SK-N-DZ (cell line): ENCODE data around the gene ACSM5.
"Not testable (repeated sequence)": the region's sequence is repeated elsewhere in the genome, so short reads cannot be mapped to it uniquely, and the experiment has no call there.

ENCODE experiments used
- DNase-seq: peaks from one replicate; pipeline ENCODE4 v3.0.0-alpha.2; 2015; ENCODE audit warnings: low spot score

The ACSM5 gene

DNA sequence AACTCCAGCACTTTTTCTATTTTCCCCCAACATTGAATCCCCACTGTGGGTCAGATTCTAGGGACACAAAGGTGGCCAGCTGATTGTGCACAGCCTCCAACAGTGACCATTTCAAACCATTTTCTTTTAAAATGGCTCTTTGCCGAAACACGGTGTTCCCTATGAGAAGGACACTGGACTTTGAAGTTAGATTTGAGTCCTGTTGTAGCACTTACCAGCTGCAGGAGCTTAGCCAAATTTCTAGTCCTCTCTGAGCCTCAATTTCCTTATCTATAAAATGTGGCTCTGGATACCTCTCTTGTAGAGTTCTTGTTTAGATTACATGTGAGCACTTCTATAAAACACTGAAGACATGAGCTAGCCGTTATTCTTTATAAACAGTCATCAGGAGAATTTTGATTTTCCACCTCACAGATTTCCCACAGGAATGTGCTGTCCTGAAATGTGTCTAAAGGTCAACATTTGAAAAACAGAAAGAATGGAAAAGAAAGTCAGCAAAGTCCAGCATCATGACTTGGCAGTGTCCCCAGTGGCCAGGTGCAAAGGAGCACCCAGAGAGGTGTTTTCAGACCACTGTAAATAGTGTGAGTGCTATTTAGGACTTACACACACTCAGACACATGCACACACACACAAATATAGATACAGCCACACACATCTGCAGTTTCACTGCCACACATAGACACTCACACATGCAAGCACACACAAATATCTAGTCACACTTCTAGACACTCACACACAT lies 37.5 kb downstream of the ACSM5 start:
- DNase-seq, result not testable (repeated sequence)

DNA sequence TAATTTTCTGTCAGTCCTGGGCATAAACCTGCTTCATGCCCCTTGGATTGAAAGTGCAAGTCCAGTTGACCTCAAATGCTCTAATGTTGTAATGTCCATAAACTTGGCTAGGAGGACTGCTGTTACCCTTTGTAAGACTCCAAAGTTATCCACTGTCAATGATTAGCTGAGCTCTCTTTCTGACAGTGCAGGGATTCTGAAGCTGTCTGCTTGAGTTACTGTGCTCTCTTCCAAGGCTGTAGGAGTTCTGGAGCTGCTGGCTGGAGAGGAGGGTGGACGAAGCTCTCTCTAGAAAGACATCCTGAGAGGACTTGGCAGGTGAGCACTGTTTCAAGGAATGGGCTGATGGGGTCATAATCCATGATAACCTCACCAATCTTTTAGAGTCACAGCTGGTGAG lies 42.0 kb downstream of the ACSM5 start, which contains the start of gene ACSM2A:
ACSM2A (plus strand) TSS at position 158 of the 400 bp plus-strand sequence. CDS start 8,594 bp downstream, outside the sequence.
- DNase-seq, result not testable (repeated sequence)

DNA sequence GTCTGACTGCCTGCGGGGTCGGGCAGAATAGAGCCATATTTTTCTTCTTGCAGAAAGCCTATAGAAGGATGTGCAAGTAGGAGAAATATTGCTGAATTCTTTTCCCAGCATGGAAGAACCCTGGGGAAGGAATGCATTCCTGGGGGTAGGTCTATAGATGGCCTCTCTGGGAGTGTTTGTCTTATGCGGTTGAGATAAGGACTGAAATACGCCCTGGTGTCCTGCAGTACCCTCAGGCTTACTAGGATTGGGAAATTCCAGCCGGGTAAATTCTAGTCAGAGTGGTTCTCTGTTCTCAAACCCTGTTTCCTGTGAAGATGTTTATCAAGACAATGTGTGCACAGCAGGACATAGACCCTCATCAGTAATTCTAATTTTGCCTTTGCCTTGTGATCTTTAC lies 44.3 kb downstream of the ACSM5 start:
- not testable (repeated sequence) for DNase-seq

DNA sequence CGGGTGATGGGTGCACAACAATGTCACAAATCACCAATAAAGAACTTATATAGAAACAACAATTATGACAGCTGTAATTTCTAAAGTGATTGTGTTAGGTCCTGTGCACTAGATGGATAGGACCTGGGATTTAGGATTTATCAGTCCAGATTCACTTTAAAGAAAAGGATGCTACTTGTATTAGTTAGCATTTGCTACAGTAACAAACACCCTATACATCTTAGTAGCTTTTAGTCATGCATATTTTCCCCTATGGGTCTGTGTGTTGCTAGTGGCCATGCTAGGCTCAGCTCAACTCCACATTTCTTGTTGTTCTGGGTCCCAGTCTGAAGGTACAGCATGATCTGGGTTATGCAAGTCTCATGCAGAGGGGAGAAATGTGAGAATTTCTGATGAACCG lies 49.9 kb downstream of the ACSM5 start:
- DNase-seq, result not testable (repeated sequence)

DNA sequence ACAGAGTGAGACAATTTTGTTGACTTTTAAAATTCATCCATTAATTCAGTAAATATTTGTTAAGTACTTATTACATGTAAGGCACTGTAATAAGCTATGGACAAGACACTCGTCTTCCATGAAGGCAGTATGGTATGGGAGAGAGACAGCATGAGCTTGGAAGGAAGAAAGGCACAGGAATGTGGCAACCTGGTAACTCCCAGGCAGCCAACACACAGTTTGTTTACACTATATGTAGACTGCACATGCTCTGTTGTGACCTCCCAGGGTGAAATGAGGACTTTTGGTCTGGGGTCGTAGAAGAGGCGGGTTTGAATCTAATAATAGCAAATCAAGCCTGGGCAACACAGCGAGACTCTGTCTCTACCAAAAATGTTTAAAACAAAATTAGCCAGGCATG lies 51.0 kb downstream of the ACSM5 start:
- DNase-seq, result not testable (repeated sequence)

DNA sequence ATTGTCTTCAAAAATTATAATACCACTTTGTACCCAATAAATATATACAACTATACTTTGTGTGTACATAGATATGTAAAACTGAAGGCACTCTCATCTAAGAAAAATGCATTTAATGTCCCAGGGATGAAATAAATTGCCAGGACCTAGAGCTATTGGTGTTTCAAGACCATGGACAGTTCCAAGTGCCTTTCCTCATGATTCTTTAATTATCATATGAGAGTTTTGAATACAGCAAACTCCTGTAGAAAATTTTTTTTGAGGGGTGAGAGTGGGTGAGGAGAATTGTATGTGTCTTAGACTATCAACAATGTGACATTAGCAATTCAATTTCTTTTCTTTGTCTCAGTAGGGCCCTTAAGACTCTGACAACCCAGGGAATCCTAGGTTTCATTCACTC lies 59.6 kb downstream of the ACSM5 start:
- DNase-seq, result not testable (repeated sequence)

DNA sequence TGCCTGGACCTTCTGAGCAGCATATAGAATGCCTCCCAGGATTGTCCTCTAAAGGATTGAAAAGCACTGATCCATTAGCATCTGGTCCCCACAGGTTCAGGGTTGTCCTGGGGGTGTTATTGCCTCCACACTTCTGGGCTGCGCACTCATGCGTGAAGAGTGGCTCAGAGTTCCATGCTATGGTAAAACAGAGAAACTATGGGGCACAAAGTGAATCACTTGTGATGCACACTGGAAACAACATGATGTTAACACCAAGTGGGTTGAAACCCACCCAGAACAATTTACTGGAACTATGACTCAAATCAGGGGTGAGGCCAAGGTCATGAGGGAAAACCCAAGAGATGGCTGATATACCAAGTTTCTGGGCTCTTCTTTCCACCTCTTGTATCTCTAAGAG lies 60.6 kb downstream of the ACSM5 start:
- not testable (repeated sequence) for DNase-seq

DNA sequence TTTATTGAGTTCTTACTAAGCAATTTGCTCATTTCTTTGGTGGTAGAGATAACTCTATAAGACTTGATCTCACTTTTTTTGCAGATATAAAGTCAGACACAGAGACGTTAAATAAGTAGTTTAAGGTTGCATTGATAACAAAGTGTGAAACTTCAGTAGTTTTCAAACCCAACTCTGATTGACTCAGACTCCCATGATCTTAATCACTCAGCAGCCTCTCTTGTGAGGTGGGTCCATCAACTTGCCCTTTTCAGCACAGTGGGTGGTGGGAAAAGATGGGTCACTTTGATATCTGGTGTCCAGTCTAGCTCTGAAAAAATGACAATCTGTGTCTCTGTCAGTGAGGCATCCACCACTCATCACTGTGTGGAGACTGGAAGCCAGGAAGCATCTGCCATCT lies 61.4 kb downstream of the ACSM5 start:
- DNase-seq, result not testable (repeated sequence)

DNA sequence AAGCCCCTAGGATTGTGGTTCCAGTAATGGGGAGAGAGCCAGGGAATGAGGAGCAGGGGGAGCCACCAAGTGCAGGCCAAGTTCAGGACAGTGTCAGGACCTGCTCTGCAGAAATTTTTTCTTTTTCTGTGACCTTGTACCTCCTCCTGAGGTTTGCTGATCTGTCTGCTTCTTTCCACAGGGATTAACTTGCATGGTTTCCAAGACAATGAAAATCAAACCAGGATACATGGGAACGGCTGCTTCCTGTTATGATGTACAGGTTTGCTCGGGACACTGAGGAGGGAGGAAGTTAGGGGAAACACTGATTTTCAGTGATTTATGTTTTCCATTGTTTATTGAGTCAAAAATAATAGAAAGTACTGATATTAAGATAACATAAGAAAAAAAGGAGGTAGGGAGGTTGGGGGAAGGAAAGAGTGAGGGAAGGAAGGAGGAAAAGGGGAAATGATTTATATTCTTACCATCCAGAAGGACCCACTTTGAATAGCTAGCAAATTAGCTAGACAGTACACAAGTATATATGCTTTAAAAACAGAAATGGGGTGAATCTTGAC lies 67.9 kb downstream of the ACSM5 start:
- DNase-seq, result not testable (repeated sequence)

DNA sequence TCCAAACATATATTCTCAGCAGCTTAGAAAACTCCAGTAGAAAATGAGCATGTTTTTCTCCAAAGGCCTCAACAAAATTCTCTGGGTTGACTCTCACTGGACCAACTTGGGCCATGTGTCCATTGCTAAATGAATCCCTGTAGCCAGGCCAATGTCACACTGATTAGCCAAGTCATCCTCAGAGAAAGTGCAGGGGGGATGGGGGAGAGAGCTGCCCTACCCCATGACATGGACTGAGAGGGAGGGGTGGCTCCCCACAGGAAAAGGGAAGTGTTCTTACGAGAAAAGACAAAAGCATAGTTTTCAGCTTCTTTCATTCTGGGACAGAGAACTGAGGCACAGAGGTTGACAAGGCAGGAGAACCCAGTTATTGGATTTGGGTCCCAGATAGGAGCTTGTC lies 74.7 kb downstream of the ACSM5 start:
- not testable (repeated sequence) for DNase-seq

DNA sequence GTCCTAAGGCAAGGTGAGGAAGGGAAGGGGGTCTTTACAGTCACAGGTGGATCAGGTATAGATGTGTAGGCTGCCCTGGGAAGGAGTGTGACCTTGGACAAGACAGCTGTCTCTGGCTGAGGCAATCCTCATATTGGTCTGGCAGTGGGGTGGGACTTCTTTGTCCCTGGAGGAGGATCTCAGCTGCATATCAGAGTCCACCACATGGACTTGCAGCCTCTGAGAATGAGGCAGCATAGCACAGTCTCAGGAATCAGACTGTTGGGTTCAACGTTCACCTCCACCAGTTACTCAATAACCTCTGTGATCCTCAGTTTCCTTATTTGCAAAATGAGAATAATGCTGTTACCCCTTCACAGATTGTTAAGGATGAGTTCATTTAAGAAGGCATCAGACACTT lies 75.4 kb downstream of the ACSM5 start:
- no peak for DNase-seq

DNA sequence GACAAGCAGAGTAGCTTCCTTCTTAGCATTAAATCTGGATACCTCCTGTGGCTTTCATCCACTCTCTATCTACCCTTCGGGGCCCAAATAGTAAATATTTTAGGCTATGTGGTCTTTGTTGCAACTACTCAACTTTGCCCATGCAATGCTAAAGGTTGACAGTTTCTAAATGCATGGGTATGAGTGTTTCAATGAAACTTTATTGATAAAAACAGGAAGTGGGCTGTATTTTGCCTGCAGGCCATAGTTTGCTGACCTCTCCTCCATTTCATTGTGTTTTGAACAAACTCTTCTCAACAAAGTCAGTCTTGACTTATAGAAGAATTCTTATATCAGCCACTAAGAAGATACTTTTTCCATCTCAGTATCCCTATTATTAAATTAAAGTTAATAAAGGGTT lies 76.1 kb downstream of the ACSM5 start:
- DNase-seq, result no peak
